ENCODE results near the gene COL15A1.

DNA sequence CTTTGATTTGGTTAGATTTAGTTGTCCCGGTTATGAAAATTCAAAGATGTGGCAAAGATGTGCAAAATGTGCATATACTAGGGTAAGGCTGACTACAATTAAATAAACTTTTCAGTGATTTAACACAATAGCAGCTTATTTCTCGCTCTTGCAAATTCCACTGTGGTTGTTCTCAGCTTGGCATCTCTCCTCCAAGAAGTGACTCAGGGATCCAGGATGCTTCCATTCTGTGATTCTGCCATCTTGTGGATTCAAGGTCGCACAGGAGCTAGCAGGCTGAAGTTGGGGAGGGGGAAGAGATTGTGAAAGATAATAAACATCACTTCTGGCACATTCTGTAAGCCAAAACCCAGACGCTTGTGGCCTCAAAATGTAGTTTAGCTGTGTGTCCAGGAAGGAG lies 101.1 kb downstream of the COL15A1 start:
- no peak for TF ChIP-seq POLR2A (IDR thresholded peaks at IDR 0.05; ENCODE audit: low read length)
- no peak for TF ChIP-seq GATA1 (IDR thresholded peaks at IDR 0.05; ENCODE audit: low read depth, low read length)
